ENCODE results near the gene CGB2.

The CGB2 gene

GRCh38 chr19:49031642-49032301 lies at the start of gene CGB2:
TSS of gene CGB2 (plus strand) at chr19:49031890. CDS start at chr19:49032096, 206 bp downstream.
- peak; percentile 45 for DNase-seq

- no peak for DNase-seq
Measured at GRCh38 chr19:48982280-48982679, 49.4 kb upstream of the CGB2 start.

- no peak for DNase-seq
Measured at GRCh38 chr19:48985711-48986110, 46.0 kb upstream of the CGB2 start.

- peak; percentile 12 for DNase-seq
Measured at GRCh38 chr19:48986211-48986610, 45.5 kb upstream of the CGB2 start.

- no peak for DNase-seq
Measured at GRCh38 chr19:48987323-48987722, 44.4 kb upstream of the CGB2 start.

- DNase-seq = no peak
Measured at GRCh38 chr19:48988286-48988685, 43.4 kb upstream of the CGB2 start.

- no peak for DNase-seq
Measured at GRCh38 chr19:48988860-48989259, 42.8 kb upstream of the CGB2 start.

GRCh38 chr19:48989701-48990291 lies 41.9 kb upstream of the CGB2 start:
- no peak for DNase-seq

GRCh38 chr19:48990400-48990799 lies 41.3 kb upstream of the CGB2 start:
- no peak for DNase-seq

GRCh38 chr19:48991011-48991609 lies 40.6 kb upstream of the CGB2 start:
- DNase-seq = no peak

- peak; percentile 85 for DNase-seq
Measured at GRCh38 chr19:48991873-48992580, 39.7 kb upstream of the CGB2 start.

GRCh38 chr19:48992581-48993174 lies 39.0 kb upstream of the CGB2 start:
- no peak for DNase-seq

GRCh38 chr19:48993175-48994034 lies 38.3 kb upstream of the CGB2 start, which contains the start of the genes GYS1 and RUVBL2:
TSS of gene GYS1 (minus strand) at chr19:48993309. CDS start at chr19:48993112, 197 bp downstream.
TSS of gene RUVBL2 (plus strand) at chr19:48993887. CDS start at chr19:48993912, 25 bp downstream.
- peak; percentile 100 for DNase-seq

- no peak for DNase-seq
Measured at GRCh38 chr19:48994035-48994386, 37.7 kb upstream of the CGB2 start.

- DNase-seq = peak; percentile 71
Measured at GRCh38 chr19:48997972-48998371, 33.7 kb upstream of the CGB2 start.

- peak; percentile 64 for DNase-seq
Measured at GRCh38 chr19:48999481-49000325, 32.0 kb upstream of the CGB2 start.

GRCh38 chr19:49004133-49004532 lies 27.6 kb upstream of the CGB2 start:
- DNase-seq = no peak

- no peak for DNase-seq
Measured at GRCh38 chr19:49004964-49005614, 26.6 kb upstream of the CGB2 start.

- DNase-seq = no peak
Measured at GRCh38 chr19:49006905-49007304, 24.8 kb upstream of the CGB2 start.

GRCh38 chr19:49009828-49010227 lies 21.9 kb upstream of the CGB2 start:
- no peak for DNase-seq

- no peak for DNase-seq
Measured at GRCh38 chr19:49010453-49010852, 21.2 kb upstream of the CGB2 start.

All from inflammatory macrophage treated with lipopolysaccharide for 4 hours (primary cell).